ENCODE measurements around the gene PIGK.

- TF ChIP-seq CTCF (IDR thresholded peaks at IDR 0.05) (no peak), POLR2AphosphoS5 (IDR thresholded peaks at IDR 0.05) (no peak), POLR2A (IDR thresholded peaks at IDR 0.05) (no peak)
Observed at GRCh38 chr1:77103486-77103885, 115.7 kb downstream of the PIGK start.

Data from stomach (tissue), 4 donors.